ENCODE data around the gene TUG1. TPM values are rescaled to one million over a fixed set of nuclear protein-coding genes. Genes with fewer than 3 reads are reported as not detected.

TUG1 gene
- total and polyA plus RNA-seq, 2 of the 4 experiments (the other 2 are of a cell fraction): 60.6 to 68.8 TPM

DNA sequence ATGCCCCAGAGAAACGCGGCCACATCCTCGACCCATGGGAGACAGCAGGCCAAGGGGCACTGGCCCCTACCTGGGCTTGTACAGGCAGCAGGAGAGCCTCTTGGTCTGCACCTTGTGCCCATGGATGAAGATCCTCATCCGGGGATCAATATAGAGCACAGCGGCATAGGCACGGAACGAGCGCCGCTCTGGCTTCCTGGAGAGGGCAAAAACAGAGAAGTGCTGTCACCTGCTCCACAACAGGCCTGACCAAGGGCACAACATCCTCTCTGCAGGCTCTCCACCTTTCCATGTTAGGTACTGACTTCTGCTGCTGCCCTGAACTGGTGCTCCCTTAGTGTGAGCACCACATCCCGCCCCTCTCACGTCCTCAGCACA, 27.7 kb upstream of the TUG1 start:
- BruUV-seq (replicated peaks): no TSS peak
- 100% methylated on average over 1 of the region's 11 CpGs; no CpG with 5 or more reads in 1 of the 2 experiments for WGBS, 2 experiments (ENCODE audit: extremely low coverage in 2 of 2, insufficient read length in 1 of 2)
- in situ Hi-C loops (cut with MboI; ENCODE audit: low sequenced_read_pairs) (loop anchor here (10.0 kb wide), 1 partner anchor 293 kb away; no protein-coding TSS in a partner anchor), intact Hi-C loops (cut with micrococcal nuclease) (no loop called here), dilution Hi-C loops (cut with HindIII; ENCODE audit: low sequenced_read_pairs, unreplicated experiment) (no loop called here)
- Histone ChIP-seq H2BK5ac (ENCODE audit: low read depth, low read length, poor library complexity, severe bottlenecking) (no peak overlapping the region), H3K4me3 (ENCODE audit: insufficient read depth, low read depth, low read length) (no peak overlapping the region), H2BK15ac (ENCODE audit: low read depth, low read length) (no peak overlapping the region), H4K20me1 (ENCODE audit: insufficient read depth, low read length) (no peaks in the 10 kb centered on the region; the same call in 1 of the 2 replicates), H2AK5ac (ENCODE audit: low read depth, low read length) (no peak overlapping the region), H4K8ac (ENCODE audit: low read depth in 2 of 2, low read length in 2 of 2) (no peak overlapping the region), H3K9me1 (ENCODE audit: insufficient read depth, low read length) (no peaks in the 10 kb centered on the region), H3K4ac (ENCODE audit: low read depth, low read length) (no peak overlapping the region), H3K23ac (ENCODE audit: low read depth, low read length) (no peak overlapping the region), H3K18ac (ENCODE audit: low read depth, low read length) (no peak overlapping the region), H2AK9ac (replicated peaks; ENCODE audit: low read depth, low read length, poor library complexity) (no peak overlapping the region), H3K79me1 (ENCODE audit: low read depth in 1 of 2, low read length in 2 of 2) (peaks cover 8 to 17% of the 10 kb centered on the region in 2 experiments; a peak in 3 of 4 replicates), H3K9me3 (ENCODE audit: control insufficient read depth, insufficient read depth, low read length) (no peaks in the 10 kb centered on the region), H2BK120ac (ENCODE audit: low read depth, low read length) (no peak overlapping the region), H3K27ac (ENCODE audit: insufficient read depth, low read length) (no peak overlapping the region), H3K27me3 (ENCODE audit: control insufficient read depth, insufficient read depth, low read length) (no peaks in the 10 kb centered on the region), H4K5ac (ENCODE audit: low read depth, low read length) (no peak overlapping the region), H2BK20ac (ENCODE audit: low read depth, low read length) (no peak overlapping the region), H3K14ac (replicated peaks; ENCODE audit: low read depth, low read length) (no peak overlapping the region), H3K9ac (ENCODE audit: low read depth, low read length) (no peak overlapping the region), H3K36me3 (ENCODE audit: control insufficient read depth, insufficient read depth, low read length) (peaks cover 80% of the 10 kb centered on the region), H4K91ac (ENCODE audit: insufficient read depth, low read depth, low read length) (no peak overlapping the region), H3K4me1 (ENCODE audit: control insufficient read depth, insufficient read depth, low read length) (no peaks in the 10 kb centered on the region), H3K56ac (ENCODE audit: extremely low read depth, insufficient read depth, low read length) (no peak overlapping the region), H3K4me2 (ENCODE audit: low read depth, low read length) (no peak overlapping the region), H2AFZ (replicated peaks; ENCODE audit: low read length, poor library complexity) (no peak overlapping the region)
- ChIA-PET CTCF (interaction anchor here (0.8 kb wide), 1 partner anchor 142 kb away, joined by 3 read pairs; no protein-coding TSS in a partner anchor), POLR2A (ENCODE audit: unreplicated experiment) (no interaction called here)
- ATAC-seq (ENCODE audit: low read depth): no peak
- TF ChIP-seq, protein P1, sequence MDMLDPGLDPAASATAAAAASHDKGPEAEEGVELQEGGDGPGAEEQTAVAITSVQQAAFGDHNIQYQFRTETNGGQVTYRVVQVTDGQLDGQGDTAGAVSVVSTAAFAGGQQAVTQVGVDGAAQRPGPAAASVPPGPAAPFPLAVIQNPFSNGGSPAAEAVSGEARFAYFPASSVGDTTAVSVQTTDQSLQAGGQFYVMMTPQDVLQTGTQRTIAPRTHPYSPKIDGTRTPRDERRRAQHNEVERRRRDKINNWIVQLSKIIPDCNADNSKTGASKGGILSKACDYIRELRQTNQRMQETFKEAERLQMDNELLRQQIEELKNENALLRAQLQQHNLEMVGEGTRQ (IDR thresholded peaks at IDR 0.05; ENCODE audit: low read depth, low read length): no peak
- TF ChIP-seq BHLHE40 (IDR thresholded peaks at IDR 0.05; ENCODE audit: low read depth, low read length) (no peak), POLR2A (IDR thresholded peaks at IDR 0.05; ENCODE audit: low read depth, low read length) (no peak), SMC3 (IDR thresholded peaks at IDR 0.05; ENCODE audit: low read depth, low read length) (no peak), RAD21 (IDR thresholded peaks at IDR 0.05; ENCODE audit: low read length) (no peak), MAZ (IDR thresholded peaks at IDR 0.05; ENCODE audit: borderline replicate concordance, low read depth, low read length) (no peak), NFE2L2 (IDR thresholded peaks at IDR 0.05; ENCODE audit: low read depth, low read length) (no peak), CHD1 (IDR thresholded peaks at IDR 0.05; ENCODE audit: low read depth, low read length) (no peak)
- DNase-seq: no peak

Measured in IMR-90 (cell line).